BE2C (cell line): ENCODE data around the gene GIGYF2.
"Not testable (repeated sequence)": the region's sequence is repeated elsewhere in the genome, so short reads cannot be mapped to it uniquely, and the experiment has no call there.

ENCODE experiments used
- DNase-seq: peaks from one replicate; pipeline ENCODE4 v3.0.0-alpha.2; 2020
- H3K27me3 ChIP-seq: fragments of 250-450 bp; sonication (Bioruptor Pico); 2 replicates; pipeline ENCODE4 v1.5.1; 2020; ENCODE audit warnings: mild to moderate bottlenecking
- H3K36me3 ChIP-seq: fragments of 250-450 bp; sonication (Bioruptor Pico); 2 replicates; pipeline ENCODE4 v1.5.1; 2020; ENCODE audit warnings: mild to moderate bottlenecking
- H3K4me1 ChIP-seq: fragments of 250-450 bp; sonication (Bioruptor Pico); 2 replicates; pipeline ENCODE4 v1.5.1; 2020
- H3K4me3 ChIP-seq: 2 replicates; pipeline ENCODE4 v1.5.1; 2011; ENCODE audit warnings: low read depth, low read length
- H3K9me3 ChIP-seq: fragments of 250-450 bp; sonication (Bioruptor Pico); 2 replicates; pipeline ENCODE4 v1.5.1; 2020
- CTCF ChIP-seq: IDR thresholded peaks from 2 replicates; pipeline ENCODE4 v1.5.1; 2012; ENCODE audit warnings: mild to moderate bottlenecking, low read depth, low read length

GIGYF2 gene

GRCh38 chr2:232713505-232713904, 16.4 kb downstream of the GIGYF2 start:
- peaks cover 8% of the 10 kb centered on the region for H3K4me1 ChIP-seq
- no peak overlapping the region for H3K4me3 ChIP-seq
- TF ChIP-seq CTCF = no peak
- no peaks in the 10 kb centered on the region for H3K27me3 ChIP-seq
- DNase-seq = no peak
- H3K36me3 ChIP-seq = peaks cover 12% of the 10 kb centered on the region
- H3K9me3 ChIP-seq = no peaks in the 10 kb centered on the region

GRCh38 chr2:232714969-232715368, 17.8 kb downstream of the GIGYF2 start:
- H3K36me3 ChIP-seq = peaks cover 19% of the 10 kb centered on the region
- peaks cover 8% of the 10 kb centered on the region for H3K4me1 ChIP-seq
- no peaks in the 10 kb centered on the region for H3K9me3 ChIP-seq
- TF ChIP-seq CTCF = no peak
- H3K27me3 ChIP-seq = no peaks in the 10 kb centered on the region
- no peak for DNase-seq
- no peak overlapping the region for H3K4me3 ChIP-seq

GRCh38 chr2:232720056-232720455, 22.9 kb downstream of the GIGYF2 start:
- not testable (repeated sequence) for H3K4me1 ChIP-seq
- H3K36me3 ChIP-seq = peaks cover 29% of the 10 kb centered on the region

GRCh38 chr2:232721261-232721660, 24.1 kb downstream of the GIGYF2 start:
- peaks cover 32% of the 10 kb centered on the region for H3K36me3 ChIP-seq
- H3K4me1 ChIP-seq = peaks cover 9% of the 10 kb centered on the region
- H3K4me3 ChIP-seq = no peak overlapping the region
- no peak for DNase-seq
- no peaks in the 10 kb centered on the region for H3K9me3 ChIP-seq
- no peak for TF ChIP-seq CTCF
- no peaks in the 10 kb centered on the region for H3K27me3 ChIP-seq

More at GRCh38 chr2:232720056-232720455, 22.9 kb downstream of the GIGYF2 start:
- not testable (repeated sequence) for H3K27me3 ChIP-seq, H3K9me3 ChIP-seq, H3K4me3 ChIP-seq, DNase-seq

GRCh38 chr2:232721882-232722281, 24.8 kb downstream of the GIGYF2 start:
- H3K9me3 ChIP-seq = no peaks in the 10 kb centered on the region
- TF ChIP-seq CTCF = no peak
- H3K36me3 ChIP-seq = peaks cover 27% of the 10 kb centered on the region; the same call in 1 of the 2 replicates
- DNase-seq = no peak
- H3K4me3 ChIP-seq = no peak overlapping the region
- H3K4me1 ChIP-seq = peaks cover 9% of the 10 kb centered on the region
- no peaks in the 10 kb centered on the region for H3K27me3 ChIP-seq

- H3K36me3 ChIP-seq = peaks cover 32% of the 10 kb centered on the region; the same call in 1 of the 2 replicates
- no peak for TF ChIP-seq CTCF
Observed at GRCh38 chr2:232723027-232723426, 25.9 kb downstream of the GIGYF2 start.

GRCh38 chr2:232728785-232729184, 31.7 kb downstream of the GIGYF2 start:
- Histone ChIP-seq H3K36me3 (peaks cover 20% of the 10 kb centered on the region), H3K4me1 (peaks cover 6% of the 10 kb centered on the region), H3K27me3 (no peaks in the 10 kb centered on the region), H3K9me3 (no peaks in the 10 kb centered on the region), H3K4me3 (no peak overlapping the region)
- no peak for DNase-seq
- TF ChIP-seq CTCF = no peak

More at GRCh38 chr2:232723027-232723426, 25.9 kb downstream of the GIGYF2 start:
- Histone ChIP-seq H3K27me3 (no peaks in the 10 kb centered on the region), H3K9me3 (no peaks in the 10 kb centered on the region), H3K4me3 (no peak overlapping the region), H3K4me1 (peaks cover 9% of the 10 kb centered on the region)
- no peak for DNase-seq
